Heart left ventricle (tissue), 16 donors: ENCODE measurements around the gene MTOR. TPM values are rescaled to one million over a fixed set of nuclear protein-coding genes. Genes with fewer than 3 reads are reported as not detected.
A peak's percentile ranks its signal among the peaks of the same experiment; 100 is the strongest.
"Not testable (repeated sequence)": the region's sequence is repeated elsewhere in the genome, so short reads cannot be mapped to it uniquely, and the experiment has no call there.

Experiments
- ATAC-seq, 4 donors: fragments of 200-7000 bp; cut with Tn5 transposase; one replicate each; pipeline ENCODE4 v1.9.1; 2020 to 2022; ENCODE audit warnings: moderate library complexity in 4 of 4, mild to moderate bottlenecking in 3 of 4, moderate number of reproducible peaks in 1 of 4
- DNase-seq, 5 donors: peaks; one replicate each; pipeline ENCODE4 v3.0.0-alpha.2; 2020
- H3K27ac ChIP-seq, 12 donors: fragments of 200-600 bp; sonication (generic) in 4 of 12; one replicate each; pipeline versions ENCODE4 v1.5.0 to v1.8.0; 2016 to 2022; ENCODE audit warnings: mild to moderate bottlenecking in 2 of 12
- H3K27me3 ChIP-seq, 9 donors: fragments of 200-600 bp; sonication (generic) in 2 of 9; one replicate each; pipeline versions ENCODE4 v1.5.1 to v1.8.0; 2016 to 2022; ENCODE audit warnings: mild to moderate bottlenecking in 3 of 9
- H3K36me3 ChIP-seq, 9 donors: fragments of 200-600 bp; sonication (generic) in 2 of 9; one replicate each; pipeline versions ENCODE4 v1.5.0 to v1.8.0; 2018 to 2022; ENCODE audit warnings: mild to moderate bottlenecking in 2 of 9
- H3K4me1 ChIP-seq, 12 donors: fragments of 200-600 bp; sonication (generic) in 4 of 12; one replicate each; pipeline versions ENCODE4 v1.5.0 to v1.8.0; 2016 to 2022; ENCODE audit warnings: mild to moderate bottlenecking in 3 of 12
- H3K4me3 ChIP-seq, 12 donors: fragments of 200-600 bp; sonication (generic) in 4 of 12; one replicate each; pipeline versions ENCODE4 v1.5.0 to v1.8.0; 2017 to 2022; ENCODE audit warnings: mild to moderate bottlenecking in 9 of 12, moderate library complexity in 4 of 12
- H3K9me3 ChIP-seq, 12 donors: fragments of 200-600 bp; sonication (generic) in 4 of 12; one replicate each; pipeline versions ENCODE4 v1.5.0 to v1.8.0; 2016 to 2022; ENCODE audit warnings: mild to moderate bottlenecking in 1 of 12
- POLR2A ChIP-seq, 2 donors: fragments of 450-650 bp; IDR thresholded peaks; one replicate each; pipeline ENCODE4 v1.6.1; 2017; ENCODE audit warnings: antibody characterized with exemption in 2 of 2, mild to moderate bottlenecking in 2 of 2, moderate library complexity in 2 of 2
- WGBS, 4 donors: extraction: QIAGEN DNeasy Blood & Tissue Kit in 2 of 4; methylation state at CpG; one replicate each; pipeline versions ENCODE4 v1.1.5 to v1.1.7; 2013 to 2018; 5-methylcytosine and 5-hydroxymethylcytosine counted together
- intact Hi-C, 10 donors: fragments of 100-400 bp; cut with DNase I; formaldehyde crosslinking; loops; one replicate each; pipeline versions ENCODE4 v1.11.1 to v1.14.2; 2022
- polyA plus RNA-seq, 2 donors: library from polyadenylated mRNA; stranded (reverse); fragments of 200-250 nt; gene quantifications; one replicate each; pipeline ENCODE4 v1.2.3, GENCODE V29; 2013
- total RNA-seq, 9 donors: library from RNA; depleted of rRNA in 2 of 9; stranded (reverse); fragments of >200 nt in 2 of 9; fragmentation: NEBNext Ultra II Directional in 3 of 9; extraction: Animal tissue kit (Norgen Biotek cat#: 25700) in 3 of 9; gene quantifications; one replicate each; pipeline versions ENCODE4 v1.1.0 to v1.2.4, GENCODE V29; 2016 to 2023
- TF ChIP-seq, protein P1 (sequence below), 12 donors: fragments of 200-600 bp; sonication (generic) in 4 of 12; IDR thresholded peaks; one replicate each; pipeline versions ENCODE4 v1.5.0 to v1.8.0; 2018 to 2022; ENCODE audit warnings: antibody characterized with exemption in 12 of 12, mild to moderate bottlenecking in 5 of 12
- donor health status: ischemic (EF 13 %, LVEDD 7.1; RV severe dilation, severe dysfunction).
- donor health status: healthy with polysubstance abuse.
- donor health status: DM: no; HTN: yes; CAD: no.
- donor health status: DM: no; HTN: no; CAD: no.
- donor health status: ischemic (EF 25% LVEDD 6.9; RV normal size, moderate dysfunction).
- donor health status: ischemic (EF 25% LVEDD 5.7; RV mildly dilated, moderate dysfunction).
- donor health status: healthy.
- donor health status: DM: yes; HTN: yes; CAD: no.
- donor health status: ischemic (EF 35%, LVEDD 5.7; RV mildly dilated, moderate dysfunction).
- donor health status: nonischemic (EF 11% LVEDD 7.7; RV severe dilation, severe dysfunction).
- donor health status: DM: yes; HTN: yes; CAD: no.
- donor health status: PGD.
- donor health status: ischemic (EF 29% LVEDD 5.4; RV normal size, mild dysfunction).
- donor health status: nonischemic (EF 23%, LVEDD 6.1; RV moderate dilation, normal function).

MTOR gene
- total and polyA plus RNA-seq, 11 donors: 17.4 to 43.6 (median 36.7) TPM

DNA sequence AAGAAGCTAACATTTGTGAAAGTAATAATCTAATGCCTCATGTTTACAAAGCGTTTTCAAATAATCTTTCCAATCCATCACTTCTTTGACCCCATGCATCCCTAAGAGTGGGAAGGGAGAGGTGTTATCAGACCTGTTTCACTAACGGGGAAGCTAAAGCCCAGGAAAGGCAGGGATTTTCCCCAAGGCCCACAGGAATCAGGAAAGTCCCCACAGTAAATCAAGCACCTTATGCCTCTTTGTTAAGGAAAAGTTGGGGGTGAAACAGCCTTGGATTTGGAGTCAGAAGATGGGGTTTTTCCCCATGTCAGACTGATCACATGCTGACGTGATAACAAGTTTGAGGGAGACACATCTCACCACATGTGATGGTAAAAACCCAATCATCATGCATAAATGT is 93.1 kb downstream of the MTOR start:
- DNase-seq (no peak), ATAC-seq (no peak)
- H3K4me3 ChIP-seq: no peak overlapping the region
- no peaks in the 10 kb centered on the region for H3K27me3 ChIP-seq
- no peak overlapping the region for H3K27ac ChIP-seq
- H3K4me1 ChIP-seq: peaks cover 0 to 5% (median 0%) of the 10 kb centered on the region in 12 donors
- WGBS, 4 donors: 91% methylated on average over 3 of the region's 3 CpGs
- peaks cover 0 to 18% (median 11%) of the 10 kb centered on the region in 9 donors for H3K36me3 ChIP-seq
- intact Hi-C loops: no loop called here
- no peak for TF ChIP-seq POLR2A (IDR thresholded peaks at IDR 0.05)
- TF ChIP-seq, protein P1, sequence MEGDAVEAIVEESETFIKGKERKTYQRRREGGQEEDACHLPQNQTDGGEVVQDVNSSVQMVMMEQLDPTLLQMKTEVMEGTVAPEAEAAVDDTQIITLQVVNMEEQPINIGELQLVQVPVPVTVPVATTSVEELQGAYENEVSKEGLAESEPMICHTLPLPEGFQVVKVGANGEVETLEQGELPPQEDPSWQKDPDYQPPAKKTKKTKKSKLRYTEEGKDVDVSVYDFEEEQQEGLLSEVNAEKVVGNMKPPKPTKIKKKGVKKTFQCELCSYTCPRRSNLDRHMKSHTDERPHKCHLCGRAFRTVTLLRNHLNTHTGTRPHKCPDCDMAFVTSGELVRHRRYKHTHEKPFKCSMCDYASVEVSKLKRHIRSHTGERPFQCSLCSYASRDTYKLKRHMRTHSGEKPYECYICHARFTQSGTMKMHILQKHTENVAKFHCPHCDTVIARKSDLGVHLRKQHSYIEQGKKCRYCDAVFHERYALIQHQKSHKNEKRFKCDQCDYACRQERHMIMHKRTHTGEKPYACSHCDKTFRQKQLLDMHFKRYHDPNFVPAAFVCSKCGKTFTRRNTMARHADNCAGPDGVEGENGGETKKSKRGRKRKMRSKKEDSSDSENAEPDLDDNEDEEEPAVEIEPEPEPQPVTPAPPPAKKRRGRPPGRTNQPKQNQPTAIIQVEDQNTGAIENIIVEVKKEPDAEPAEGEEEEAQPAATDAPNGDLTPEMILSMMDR (IDR thresholded peaks at IDR 0.05): no peak
- H3K9me3 ChIP-seq: peaks cover 0 to 2% (median 0%) of the 10 kb centered on the region in 12 donors

GRCh38 chr1:11168731-11169130 is 93.6 kb downstream of the MTOR start:
- 96 to 100% (median 98%) methylated on average over 1 of the region's 1 CpG for WGBS, 4 donors
- Histone ChIP-seq H3K36me3 (peaks cover 0 to 20% (median 11%) of the 10 kb centered on the region in 9 donors), H3K27me3 (no peaks in the 10 kb centered on the region), H3K9me3 (peaks cover 0 to 2% (median 0%) of the 10 kb centered on the region in 12 donors), H3K4me1 (peaks cover 0 to 5% (median 0%) of the 10 kb centered on the region in 12 donors), H3K4me3 (no peak overlapping the region), H3K27ac (no peak overlapping the region)
- ATAC-seq: no peak
- intact Hi-C loops: no loop called here
- no peak for TF ChIP-seq POLR2A (IDR thresholded peaks at IDR 0.05)
- no peak for DNase-seq

DNA sequence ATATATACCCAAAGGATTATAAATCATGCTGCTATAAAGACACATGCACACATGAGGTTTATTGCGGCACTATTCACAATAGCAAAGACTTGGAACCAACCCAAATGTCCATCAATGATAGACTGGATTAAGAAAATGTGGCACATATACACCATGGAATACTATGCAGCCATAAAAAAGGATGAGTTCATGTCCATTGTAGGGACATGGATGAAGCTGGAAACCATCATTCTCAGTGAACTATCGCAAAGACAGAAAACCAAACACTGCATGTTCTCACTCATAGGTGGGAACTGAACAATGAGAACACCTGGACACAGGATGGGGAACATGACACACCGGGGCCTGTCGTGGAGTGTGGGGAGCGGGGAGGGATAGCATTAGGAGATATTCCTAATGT is 95.6 kb downstream of the MTOR start:
- intact Hi-C loops, H3K4me1 ChIP-seq, ATAC-seq, H3K27ac ChIP-seq, DNase-seq, H3K4me3 ChIP-seq, H3K9me3 ChIP-seq, H3K27me3 ChIP-seq: not testable (repeated sequence)
- 96 to 99% (median 98%) methylated on average over 5 of the region's 5 CpGs for WGBS, 4 donors
- H3K36me3 ChIP-seq: peaks cover 0 to 20% (median 11%) of the 10 kb centered on the region in 9 donors

GRCh38 chr1:11162752-11163151 is 99.6 kb downstream of the MTOR start:
- H3K9me3 ChIP-seq, H3K27me3 ChIP-seq, intact Hi-C loops, ATAC-seq, DNase-seq, H3K4me3 ChIP-seq, H3K27ac ChIP-seq: not testable (repeated sequence)
- 96 to 99% (median 97%) methylated on average over 4 of the region's 4 CpGs for WGBS, 4 donors
- Histone ChIP-seq H3K4me1 (peaks cover 0 to 16% (median 12%) of the 10 kb centered on the region in 12 donors), H3K36me3 (peaks cover 0 to 31% (median 12%) of the 10 kb centered on the region in 9 donors)

DNA sequence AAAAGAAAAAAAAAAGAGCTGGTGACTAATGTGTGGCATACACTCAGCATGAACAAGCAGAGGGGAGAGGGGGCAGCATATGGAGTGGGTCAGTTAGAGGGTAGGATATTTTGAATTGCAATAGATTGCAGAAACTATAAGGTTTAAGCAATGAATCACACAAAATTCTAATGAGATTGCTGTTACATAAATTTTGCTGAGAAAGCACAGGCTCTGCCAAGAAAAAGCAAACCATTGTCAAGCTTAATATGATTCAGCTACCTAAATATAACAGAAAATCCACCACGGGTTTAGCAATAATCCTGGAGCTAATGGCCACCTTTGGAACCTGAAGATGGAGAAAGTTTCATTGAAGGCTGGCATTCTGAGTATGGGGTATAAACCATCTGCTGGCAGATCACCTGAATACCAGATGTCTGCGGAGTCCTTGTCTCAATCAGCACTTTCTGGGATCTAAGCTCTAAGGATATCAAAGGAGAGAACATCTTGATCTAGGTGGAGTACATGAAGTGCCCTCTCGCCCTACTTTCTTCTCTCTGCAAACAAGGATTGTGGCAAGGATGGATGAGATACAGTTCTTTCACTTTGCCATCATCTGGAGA is 103.5 kb downstream of the MTOR start:
- TF ChIP-seq, protein P1 (IDR thresholded peaks at IDR 0.05): no peak
- DNase-seq (no peak), ATAC-seq (no peak)
- Histone ChIP-seq H3K9me3 (no peaks in the 10 kb centered on the region), H3K27me3 (no peaks in the 10 kb centered on the region), H3K4me3 (no peak overlapping the region), H3K4me1 (peaks cover 0 to 25% (median 20%) of the 10 kb centered on the region in 12 donors), H3K27ac (peak overlapping the region in 4 of 12 donors; percentile 40 to 55 (median 48)), H3K36me3 (peaks cover 0 to 53% (median 35%) of the 10 kb centered on the region in 9 donors)
- intact Hi-C loops: no loop called here
- WGBS, 4 donors: 68 to 80% (median 75%) methylated on average over 3 of the region's 3 CpGs

- no peak for ATAC-seq
- H3K9me3 ChIP-seq: no peaks in the 10 kb centered on the region
Measured at GRCh38 chr1:11158291-11158690, 104.1 kb downstream of the MTOR start.

More at GRCh38 chr1:11158291-11158690, 104.1 kb downstream of the MTOR start:
- peak overlapping the region in 9 of 12 donors; percentile 1 to 55 (median 40) for H3K27ac ChIP-seq
- no peak for DNase-seq
- intact Hi-C loops: no loop called here
- H3K36me3 ChIP-seq: peaks cover 0 to 58% (median 35%) of the 10 kb centered on the region in 9 donors
- peaks cover 0 to 26% (median 20%) of the 10 kb centered on the region in 12 donors for H3K4me1 ChIP-seq
- H3K27me3 ChIP-seq: no peaks in the 10 kb centered on the region
- H3K4me3 ChIP-seq: no peak overlapping the region
- TF ChIP-seq, protein P1 (IDR thresholded peaks at IDR 0.05): no peak
- TF ChIP-seq POLR2A (IDR thresholded peaks at IDR 0.05): no peak
- 83 to 93% (median 88%) methylated on average over 3 of the region's 3 CpGs for WGBS, 4 donors
